ENCODE data around the gene MRPS6.

The MRPS6 gene

DNA sequence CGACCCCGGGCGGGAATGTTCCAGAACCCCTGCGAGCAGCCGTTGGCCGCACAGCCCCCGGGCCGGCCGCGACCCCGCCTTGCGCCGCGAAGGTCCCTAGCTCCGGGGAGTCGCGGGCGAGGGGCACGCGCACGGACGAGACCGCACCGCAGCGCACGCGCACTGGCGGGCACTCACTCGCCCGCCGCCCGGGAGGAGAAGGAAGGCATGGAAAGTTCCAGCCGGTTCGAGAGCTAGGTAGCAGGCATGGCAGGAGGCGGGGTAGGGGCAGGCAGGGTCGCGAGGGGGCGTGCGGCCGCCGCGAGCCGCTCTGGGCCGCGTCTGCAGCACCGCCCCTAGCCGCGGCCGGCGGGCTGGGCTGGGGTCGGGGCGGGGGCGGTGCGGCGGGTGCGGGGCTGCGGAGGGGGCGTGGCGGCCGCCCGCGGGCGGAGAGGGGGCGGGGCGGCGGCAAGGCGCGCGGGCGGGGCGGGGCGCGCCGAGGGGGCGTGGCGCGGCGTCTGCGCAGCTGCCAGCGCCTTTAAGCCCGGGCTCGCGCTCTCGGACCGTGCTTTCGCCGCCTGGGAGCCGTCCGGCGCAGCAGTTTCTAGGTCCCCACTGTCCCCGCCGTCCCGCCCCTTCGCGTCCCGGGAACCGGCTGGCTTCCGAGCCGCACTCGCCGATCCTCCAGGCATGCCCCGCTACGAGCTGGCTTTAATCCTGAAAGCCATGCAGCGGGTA lies at the start of gene MRPS6, which contains the start of gene SLC5A3:
Gene MRPS6 (plus strand): TSS at position 547 of the 717 bp plus-strand sequence. CDS start 123 bp downstream, at position 670.
Gene SLC5A3 (plus strand): TSS at position 547 of the 717 bp plus-strand sequence. CDS start 21,621 bp downstream, outside the sequence.
- DNase-seq (ENCODE audit: low read depth in 3 of 3, low spot score in 1 of 3), result peak; percentile 41 to 61 (median 51)

DNA sequence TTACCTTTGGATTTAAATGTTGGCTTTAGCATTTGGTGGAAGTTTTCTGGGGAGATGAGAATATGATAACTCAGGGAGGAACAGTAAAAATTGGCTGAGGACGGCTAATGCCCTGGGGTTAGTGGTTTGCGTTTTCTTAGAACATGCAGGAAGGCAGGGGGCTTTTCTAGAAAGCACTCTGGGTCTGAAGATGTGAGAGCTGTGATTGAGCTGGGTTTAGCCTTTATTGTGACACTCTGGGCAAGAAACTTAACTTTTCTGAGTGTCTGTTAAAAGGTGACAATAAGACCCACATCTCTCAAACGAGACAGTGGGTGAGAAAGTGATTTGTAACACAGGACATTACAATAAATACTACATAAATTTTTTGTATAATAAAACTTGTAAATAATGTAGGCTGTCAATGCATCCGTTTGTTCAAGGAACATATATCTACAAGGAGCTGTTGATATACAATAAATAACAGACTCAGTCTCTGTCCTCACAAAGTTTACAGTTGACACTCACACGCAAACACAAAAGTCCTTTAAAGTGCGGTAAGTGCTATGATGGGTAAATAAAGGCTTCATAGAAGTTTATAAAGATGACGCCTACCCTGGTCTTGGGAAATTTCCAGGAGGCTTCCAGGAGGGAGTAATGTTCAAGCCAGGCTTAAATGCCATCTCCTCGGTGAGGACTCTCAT lies 49.5 kb upstream of the MRPS6 start:
- no peak for DNase-seq (ENCODE audit: low read depth in 3 of 3, low spot score in 1 of 3)

DNA sequence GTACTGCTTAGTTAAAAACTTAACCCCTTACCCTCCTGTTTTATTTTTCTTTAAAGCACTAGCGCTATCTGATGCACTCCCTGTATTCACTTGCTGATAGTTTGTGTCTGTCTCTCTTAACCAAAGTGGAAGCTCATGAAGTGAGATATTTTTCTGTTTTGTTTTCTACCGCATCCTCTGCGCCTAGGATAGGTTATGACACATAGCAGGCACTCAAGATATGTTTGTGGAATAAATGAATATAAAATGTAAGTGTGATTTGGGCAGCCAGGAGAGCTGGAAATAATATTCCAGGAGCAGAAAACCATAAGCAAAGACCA lies 49.0 kb upstream of the MRPS6 start:
- no peak for DNase-seq (ENCODE audit: low read depth in 3 of 3, low spot score in 1 of 3)

- no peak for DNase-seq (ENCODE audit: low read depth in 3 of 3, low spot score in 1 of 3)
These were observed 45.5 kb upstream of the MRPS6 start for GRCh38 chr21:34027721-34028461.

- peak in 1 of 3 donors; percentile 8 for DNase-seq (ENCODE audit: low read depth in 3 of 3, low spot score in 1 of 3)
These were observed 43.4 kb upstream of the MRPS6 start for GRCh38 chr21:34029743-34030528.

DNA sequence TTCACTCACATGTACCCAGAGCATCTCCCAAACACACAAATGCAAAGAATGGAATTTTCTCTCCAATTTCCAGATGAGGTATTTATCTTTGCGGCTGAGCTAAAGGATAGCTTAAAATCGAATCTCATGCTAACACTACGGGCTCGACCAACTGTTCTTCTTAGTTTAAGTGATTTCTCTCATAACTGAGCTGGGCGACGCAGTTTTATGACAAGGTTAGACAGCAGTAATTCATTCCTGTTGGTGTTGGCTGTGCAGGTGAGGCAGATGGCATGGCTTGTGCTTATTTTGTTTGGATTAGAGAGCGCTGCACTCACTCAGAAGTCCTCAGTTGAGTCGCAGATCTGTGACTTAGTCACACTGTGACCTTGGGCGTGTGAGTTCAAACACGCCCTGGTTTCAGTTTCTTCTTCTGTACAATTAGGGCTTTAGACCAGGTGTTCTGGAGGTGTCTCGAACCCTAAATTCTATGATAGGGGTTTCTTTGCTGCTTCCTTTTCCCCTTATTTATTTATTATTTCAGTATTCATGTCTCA lies 41.5 kb upstream of the MRPS6 start:
- DNase-seq (ENCODE audit: low read depth in 3 of 3, low spot score in 1 of 3), result no peak

- no peak for DNase-seq (ENCODE audit: low read depth in 3 of 3, low spot score in 1 of 3)
These were observed 38.9 kb upstream of the MRPS6 start for GRCh38 chr21:34034369-34035014.

- no peak for DNase-seq (ENCODE audit: low read depth in 3 of 3, low spot score in 1 of 3)
These were observed 37.6 kb upstream of the MRPS6 start for GRCh38 chr21:34035619-34036354.

DNA sequence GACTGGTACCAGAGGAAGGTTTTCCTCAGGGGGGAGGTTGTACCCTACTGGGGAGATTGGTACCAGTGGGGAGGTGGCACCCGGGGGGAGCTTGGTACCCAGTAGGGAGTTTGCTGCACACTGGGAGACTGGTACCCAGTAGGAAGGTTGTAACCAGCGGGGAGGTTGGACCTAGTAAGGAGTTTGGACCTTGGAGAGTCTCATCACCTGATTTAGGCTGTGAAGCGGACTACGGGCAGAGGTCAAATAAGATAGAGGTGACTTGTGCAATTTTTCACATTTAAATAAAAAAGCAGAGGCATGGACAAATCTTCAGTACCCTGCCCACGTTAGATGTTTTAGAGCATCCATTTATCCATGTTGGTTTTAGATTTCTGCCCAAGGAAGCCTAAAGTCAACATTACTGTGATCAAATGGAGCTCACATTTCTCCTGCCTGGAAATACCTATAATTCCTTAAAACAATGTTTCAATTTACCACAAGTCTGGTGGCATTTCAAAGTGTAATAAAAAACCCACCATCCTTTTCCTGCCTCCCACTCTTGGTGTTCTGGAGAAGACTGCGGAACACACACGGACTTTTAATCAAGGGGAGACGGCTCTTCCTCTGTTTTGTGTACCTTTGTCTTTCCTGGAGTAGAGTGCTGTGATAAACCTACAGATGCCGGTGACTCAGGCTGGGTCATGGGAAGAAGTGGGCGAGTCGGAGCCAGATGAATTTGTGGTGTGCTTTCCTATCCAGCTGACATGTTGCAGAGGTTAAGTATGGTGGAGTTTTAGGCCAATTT lies 36.2 kb upstream of the MRPS6 start:
- DNase-seq (ENCODE audit: low read depth in 3 of 3, low spot score in 1 of 3), result no peak

GRCh38 chr21:34039678-34040382 lies 33.5 kb upstream of the MRPS6 start:
- no peak for DNase-seq (ENCODE audit: low read depth in 3 of 3, low spot score in 1 of 3)

DNA sequence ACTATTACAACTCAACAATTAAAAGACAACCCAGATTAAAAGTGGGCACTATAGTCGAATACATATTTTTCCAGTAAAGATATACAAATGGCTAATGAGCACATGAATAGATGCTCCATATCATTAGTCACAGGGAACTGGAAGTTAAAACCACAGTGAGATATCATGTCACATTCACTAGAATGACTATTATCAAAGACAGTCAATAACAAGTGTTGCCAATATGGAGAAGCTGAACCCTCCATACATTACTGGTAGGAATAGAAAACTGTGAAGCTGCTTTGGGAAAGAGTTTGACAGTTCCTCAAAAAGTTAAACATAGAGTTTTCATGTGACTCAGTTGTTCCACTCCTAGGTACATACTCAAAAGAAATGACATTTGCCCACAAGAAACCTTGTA lies 30.6 kb upstream of the MRPS6 start:
- DNase-seq (ENCODE audit: low read depth in 3 of 3, low spot score in 1 of 3), result no peak

GRCh38 chr21:34043333-34043732 lies 30.0 kb upstream of the MRPS6 start:
- no peak for DNase-seq (ENCODE audit: low read depth in 3 of 3, low spot score in 1 of 3)

DNA sequence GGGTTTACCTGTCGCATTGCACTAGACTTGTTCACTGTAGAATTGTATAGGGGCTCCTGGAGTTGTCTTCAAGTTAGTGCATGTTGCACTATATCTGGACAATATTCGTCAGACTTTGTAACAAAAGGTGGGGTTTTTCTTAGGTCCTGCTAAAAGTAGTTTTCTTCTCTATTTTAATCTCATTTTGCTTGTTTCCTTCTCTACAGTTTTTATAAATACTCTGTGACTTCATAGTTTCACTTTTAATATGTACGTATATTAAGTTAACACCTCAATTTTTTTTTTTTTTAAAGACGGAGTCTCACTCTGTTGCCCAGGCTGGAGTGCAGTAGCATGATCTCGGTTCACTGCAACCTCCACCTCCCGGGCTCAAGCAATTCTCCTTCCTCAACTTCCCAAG lies 26.5 kb upstream of the MRPS6 start:
- DNase-seq (ENCODE audit: low read depth in 3 of 3, low spot score in 1 of 3), result no peak

DNA sequence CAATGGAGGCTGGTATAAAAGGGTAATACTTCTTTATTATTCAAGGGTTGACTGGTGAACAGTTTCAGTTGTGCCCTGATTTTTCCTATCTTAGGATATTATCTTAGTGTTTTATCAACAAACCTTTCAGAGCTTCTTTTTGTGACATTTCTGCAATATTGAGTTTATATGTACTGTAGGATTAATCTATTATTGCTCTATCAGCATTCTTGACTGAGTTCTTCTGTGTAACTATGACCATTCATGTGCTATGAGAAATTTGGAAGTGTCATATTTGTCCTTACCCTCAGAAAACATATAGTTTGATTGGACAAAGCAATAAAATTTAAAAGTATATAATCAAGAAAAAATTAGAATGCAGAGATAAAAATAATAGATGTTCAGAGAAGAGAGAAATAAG lies 25.5 kb upstream of the MRPS6 start:
- DNase-seq (ENCODE audit: low read depth in 3 of 3, low spot score in 1 of 3), result no peak

DNA sequence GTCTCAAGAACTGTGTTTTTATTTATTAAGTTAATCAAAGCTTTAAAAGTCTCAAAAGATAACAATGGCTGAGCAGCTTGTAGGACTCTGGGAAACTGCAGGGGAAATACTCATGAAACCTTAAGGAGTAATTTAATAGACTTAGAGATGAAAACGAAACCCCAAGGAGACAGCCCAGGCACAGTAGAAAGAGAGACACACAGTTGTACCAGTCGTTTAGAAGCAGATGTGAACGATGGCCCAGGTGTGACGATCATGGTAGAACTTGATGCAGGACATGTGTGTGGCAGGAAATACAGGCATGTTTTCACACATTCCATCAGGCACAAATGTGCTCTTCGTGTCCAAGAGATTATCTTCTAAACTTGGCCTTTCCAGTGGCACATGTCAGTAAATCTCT lies 21.2 kb upstream of the MRPS6 start:
- DNase-seq (ENCODE audit: low read depth in 3 of 3, low spot score in 1 of 3), result no peak

GRCh38 chr21:34054259-34054658 lies 19.1 kb upstream of the MRPS6 start:
- DNase-seq (ENCODE audit: low read depth in 3 of 3, low spot score in 1 of 3), result no peak

- DNase-seq (ENCODE audit: low read depth in 3 of 3, low spot score in 1 of 3), result no peak
These were observed 17.8 kb upstream of the MRPS6 start for GRCh38 chr21:34055615-34056014.

DNA sequence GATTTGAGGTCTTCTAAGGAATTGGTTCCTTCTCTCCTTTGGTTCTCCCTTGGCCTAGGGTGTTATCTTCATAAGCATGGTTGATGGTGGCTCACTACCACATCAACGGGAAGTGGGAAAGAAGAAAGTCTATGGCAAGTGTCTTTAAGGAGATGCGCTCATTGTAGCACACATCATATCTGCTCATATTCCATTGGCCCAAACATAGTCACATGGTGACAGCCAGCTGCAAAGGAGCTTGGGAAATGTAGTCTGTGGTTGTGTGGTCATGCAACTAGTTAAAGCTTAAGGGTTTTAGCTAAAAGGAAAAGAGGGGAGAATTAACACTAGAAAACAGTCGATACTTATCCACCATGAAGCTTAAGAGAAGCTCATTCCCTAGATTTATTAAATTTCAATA lies 11.4 kb upstream of the MRPS6 start:
- DNase-seq (ENCODE audit: low read depth in 3 of 3, low spot score in 1 of 3), result no peak

All from stimulated activated CD4-positive, alpha-beta T cell treated with anti-CD3 and anti-CD28 coated beads, TNF-alpha, amount 100 ng/mL, for 1 hour (primary cell).